ENCODE data around the gene BRD1.
"Not testable (repeated sequence)": the region's sequence is repeated elsewhere in the genome, so short reads cannot be mapped to it uniquely, and the experiment has no call there.

BRD1 gene

DNA sequence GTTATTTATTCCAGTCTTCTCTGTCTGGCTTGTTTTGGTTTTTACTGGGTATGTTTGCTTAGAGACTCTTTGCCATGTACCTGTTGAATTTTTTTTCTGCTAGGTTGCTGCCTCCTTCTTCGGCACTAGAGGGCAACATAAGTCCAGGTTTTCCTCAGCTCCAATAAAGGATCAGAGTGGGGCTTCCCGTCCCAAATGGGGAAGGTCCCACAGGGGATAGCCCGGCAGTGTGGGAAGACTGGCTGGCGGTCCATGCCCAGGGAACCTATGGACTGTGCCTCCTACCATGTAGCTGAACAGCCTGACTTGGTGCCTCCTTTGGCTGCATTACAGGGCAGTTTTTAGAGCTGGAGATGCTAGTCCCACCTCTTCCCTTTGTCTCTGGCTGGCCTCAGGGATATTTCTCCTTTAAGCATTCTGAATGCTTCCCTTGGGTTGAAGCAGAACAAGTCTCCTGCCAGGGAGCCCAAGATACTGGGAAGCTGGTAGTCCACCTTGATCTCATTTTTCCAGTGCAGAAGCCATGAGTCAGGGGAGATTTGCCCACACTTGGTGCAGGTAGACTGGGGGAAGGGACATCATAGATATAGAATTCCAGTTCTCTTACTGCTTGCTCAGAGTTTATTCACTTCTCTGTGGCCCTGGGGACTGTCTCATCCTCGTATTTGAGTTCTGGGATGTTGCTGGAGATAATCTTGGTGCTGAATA is 60.2 kb downstream of the BRD1 start:
- Histone ChIP-seq H3K4me3 (ENCODE audit: low read length) (no peak overlapping the region), H3K27me3 (ENCODE audit: insufficient read depth, low read length) (no peaks in the 10 kb centered on the region), H3K4me1 (ENCODE audit: insufficient read depth, low read length) (no peaks in the 10 kb centered on the region), H3K36me3 (ENCODE audit: insufficient read depth, low read depth, low read length) (peaks cover 2% of the 10 kb centered on the region; the same call in 1 of the 2 replicates), H3K9ac (ENCODE audit: low read depth, low read length) (no peak overlapping the region), H3K27ac (ENCODE audit: low read length) (no peak overlapping the region), H3K9me3 (ENCODE audit: insufficient read depth, low read depth, low read length) (0 out of 2 replicates have a peak, but pooled peaks cover 2% of the 10 kb centered on the region)

DNA sequence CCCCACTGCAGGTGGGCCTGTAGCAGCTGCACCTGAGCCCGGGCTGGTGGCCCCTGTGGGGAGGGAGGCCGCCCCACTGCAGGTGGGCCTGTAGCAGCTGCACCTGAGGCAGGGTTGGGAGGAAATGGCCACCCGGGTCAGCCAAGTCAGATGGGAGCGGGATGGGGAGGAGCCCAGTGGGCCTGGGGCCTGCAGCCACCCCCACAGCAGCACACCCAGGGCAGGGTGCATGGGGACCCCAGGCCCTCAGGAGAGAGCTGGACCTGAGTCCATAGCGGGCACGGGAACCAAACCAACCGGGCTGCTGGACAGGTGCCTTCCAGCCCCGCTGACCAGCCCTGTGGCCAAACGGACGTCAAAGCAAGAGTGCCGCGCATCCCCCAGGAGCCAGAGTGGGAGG is 61.7 kb downstream of the BRD1 start:
- H3K27me3 ChIP-seq (ENCODE audit: insufficient read depth, low read length), result no peaks in the 10 kb centered on the region
- H3K9ac ChIP-seq (ENCODE audit: low read depth, low read length), result no peak overlapping the region
- no peak overlapping the region for H3K27ac ChIP-seq (ENCODE audit: low read length)
- no peaks in the 10 kb centered on the region for H3K4me1 ChIP-seq (ENCODE audit: insufficient read depth, low read length)
- H3K36me3 ChIP-seq (ENCODE audit: insufficient read depth, low read depth, low read length), result no peaks in the 10 kb centered on the region
- H3K4me3 ChIP-seq (ENCODE audit: low read length), result no peak overlapping the region
- 0 out of 2 replicates have a peak, but pooled peaks cover 2% of the 10 kb centered on the region for H3K9me3 ChIP-seq (ENCODE audit: insufficient read depth, low read depth, low read length)

DNA sequence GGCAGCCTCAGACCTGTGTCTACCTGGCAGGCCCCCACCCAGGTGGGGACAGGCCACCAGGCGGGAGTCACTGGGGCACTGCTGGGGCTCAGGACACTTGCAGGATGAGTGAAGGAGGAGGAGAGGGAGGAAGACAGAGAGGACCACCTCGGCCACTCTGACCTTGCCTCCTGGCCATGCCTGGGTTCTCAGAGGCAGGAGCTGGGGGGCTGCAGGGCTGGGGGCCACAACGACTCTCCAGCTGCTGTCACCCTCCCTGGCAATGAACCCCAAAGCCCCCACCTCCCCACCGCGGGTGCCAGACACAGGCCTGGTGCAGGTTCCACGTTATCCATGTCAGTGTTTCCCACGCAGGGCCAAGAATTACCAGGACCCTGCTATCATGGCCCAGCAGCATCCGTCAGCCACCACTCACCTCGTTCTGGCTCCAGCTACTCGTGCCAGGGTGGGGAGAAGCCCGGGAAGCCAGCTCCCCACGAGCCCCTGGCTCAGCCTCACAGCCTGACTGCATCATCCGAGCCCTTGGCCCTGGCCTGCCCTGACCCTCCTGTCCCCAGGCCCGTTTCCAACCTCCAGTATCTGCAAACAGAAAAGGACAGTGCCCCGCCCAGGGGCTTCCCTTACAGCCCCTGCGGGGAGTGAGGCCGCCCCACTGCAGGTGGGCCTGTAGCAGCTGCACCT is 62.4 kb downstream of the BRD1 start:
- Histone ChIP-seq H3K4me1 (ENCODE audit: insufficient read depth, low read length) (no peaks in the 10 kb centered on the region), H3K4me3 (ENCODE audit: low read length) (no peak overlapping the region), H3K36me3 (ENCODE audit: insufficient read depth, low read depth, low read length) (no peaks in the 10 kb centered on the region), H3K27ac (ENCODE audit: low read length) (no peak overlapping the region), H3K9me3 (ENCODE audit: insufficient read depth, low read depth, low read length) (0 out of 2 replicates have a peak, but pooled peaks cover 2% of the 10 kb centered on the region), H3K9ac (ENCODE audit: low read depth, low read length) (no peak overlapping the region), H3K27me3 (ENCODE audit: insufficient read depth, low read length) (no peaks in the 10 kb centered on the region)

DNA sequence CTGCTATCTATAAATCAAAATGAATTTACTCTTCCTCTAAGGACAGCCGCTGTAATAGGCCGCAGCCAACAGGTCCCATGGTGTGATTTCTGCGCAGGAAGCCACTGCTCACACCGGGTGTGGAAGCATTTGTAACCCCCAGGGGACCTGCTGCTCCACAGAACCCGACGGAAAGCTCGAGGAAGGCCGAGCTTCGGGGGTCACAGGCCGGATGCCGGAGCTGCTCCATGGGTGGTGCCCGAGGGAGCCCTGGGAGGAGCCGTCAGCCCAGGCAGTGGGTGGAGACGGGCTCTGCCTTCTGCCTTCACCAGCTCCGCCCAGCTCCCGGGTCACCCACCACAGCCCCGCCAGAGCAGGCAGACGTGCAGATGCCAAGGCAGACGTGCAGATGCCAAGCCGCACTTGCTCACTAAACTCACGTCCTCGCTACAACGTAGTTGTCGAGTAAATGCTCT is 63.5 kb downstream of the BRD1 start:
- H3K36me3 ChIP-seq (ENCODE audit: insufficient read depth, low read depth, low read length), result no peaks in the 10 kb centered on the region
- H3K4me3 ChIP-seq (ENCODE audit: low read length), result no peak overlapping the region

DNA sequence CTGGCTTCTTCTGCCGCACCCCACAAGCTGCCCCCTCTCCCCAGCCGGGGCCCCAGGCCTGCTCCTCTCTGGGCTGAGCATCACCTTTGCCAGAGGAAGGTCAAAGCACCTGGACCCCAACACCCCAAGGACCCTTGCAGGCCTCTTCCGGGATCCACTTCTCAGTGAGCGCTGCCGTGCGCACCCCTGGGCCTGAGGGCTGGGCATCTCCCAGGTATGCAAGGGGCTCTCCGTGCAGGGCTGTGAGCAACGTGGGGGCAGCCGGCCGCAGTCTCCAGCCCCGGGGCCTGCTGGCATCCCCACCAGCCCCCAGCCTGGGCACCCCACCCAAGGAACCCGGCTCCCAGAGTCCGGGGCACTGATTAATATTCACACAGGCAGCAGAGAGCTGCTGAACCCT is 64.0 kb downstream of the BRD1 start:
- Histone ChIP-seq H3K36me3 (ENCODE audit: insufficient read depth, low read depth, low read length) (no peaks in the 10 kb centered on the region), H3K9ac (ENCODE audit: low read depth, low read length) (no peak overlapping the region), H3K27ac (ENCODE audit: low read length) (no peak overlapping the region)

More for the DNA sequence above, 63.5 kb downstream of the BRD1 start:
- Histone ChIP-seq H3K27me3 (ENCODE audit: insufficient read depth, low read length) (no peaks in the 10 kb centered on the region), H3K9ac (ENCODE audit: low read depth, low read length) (no peak overlapping the region), H3K9me3 (ENCODE audit: insufficient read depth, low read depth, low read length) (0 out of 2 replicates have a peak, but pooled peaks cover 2% of the 10 kb centered on the region), H3K27ac (ENCODE audit: low read length) (no peak overlapping the region), H3K4me1 (ENCODE audit: insufficient read depth, low read length) (no peaks in the 10 kb centered on the region)

DNA sequence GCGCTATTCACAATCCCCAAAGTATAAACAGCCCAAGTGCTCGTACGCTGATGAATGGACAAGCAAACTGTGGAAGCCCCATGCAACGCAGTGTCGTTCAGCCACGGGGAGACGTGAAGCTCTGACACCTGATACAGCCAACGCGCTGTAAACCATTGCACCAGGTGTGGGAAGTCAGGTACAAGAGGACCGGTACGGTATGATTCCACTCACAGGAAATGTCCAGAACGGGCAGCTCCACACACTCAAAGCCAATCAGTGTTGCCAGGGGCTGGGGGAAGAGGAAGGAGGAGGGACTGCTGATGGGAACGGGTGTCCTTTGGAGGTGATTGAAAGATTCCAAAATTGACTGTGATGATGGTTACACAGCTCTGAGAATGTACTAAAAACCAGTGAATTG is 64.5 kb downstream of the BRD1 start:
- no peaks in the 10 kb centered on the region for H3K36me3 ChIP-seq (ENCODE audit: insufficient read depth, low read depth, low read length)
- no peaks in the 10 kb centered on the region for H3K27me3 ChIP-seq (ENCODE audit: insufficient read depth, low read length)
- no peak overlapping the region for H3K4me3 ChIP-seq (ENCODE audit: low read length)
- no peak overlapping the region for H3K27ac ChIP-seq (ENCODE audit: low read length)
- 0 out of 2 replicates have a peak, but pooled peaks cover 2% of the 10 kb centered on the region for H3K9me3 ChIP-seq (ENCODE audit: insufficient read depth, low read depth, low read length)
- H3K9ac ChIP-seq (ENCODE audit: low read depth, low read length), result no peak overlapping the region
- no peaks in the 10 kb centered on the region for H3K4me1 ChIP-seq (ENCODE audit: insufficient read depth, low read length)

More for the DNA sequence above, 64.0 kb downstream of the BRD1 start:
- Histone ChIP-seq H3K4me1 (ENCODE audit: insufficient read depth, low read length) (no peaks in the 10 kb centered on the region), H3K27me3 (ENCODE audit: insufficient read depth, low read length) (no peaks in the 10 kb centered on the region), H3K4me3 (ENCODE audit: low read length) (no peak overlapping the region), H3K9me3 (ENCODE audit: insufficient read depth, low read depth, low read length) (0 out of 2 replicates have a peak, but pooled peaks cover 2% of the 10 kb centered on the region)

DNA sequence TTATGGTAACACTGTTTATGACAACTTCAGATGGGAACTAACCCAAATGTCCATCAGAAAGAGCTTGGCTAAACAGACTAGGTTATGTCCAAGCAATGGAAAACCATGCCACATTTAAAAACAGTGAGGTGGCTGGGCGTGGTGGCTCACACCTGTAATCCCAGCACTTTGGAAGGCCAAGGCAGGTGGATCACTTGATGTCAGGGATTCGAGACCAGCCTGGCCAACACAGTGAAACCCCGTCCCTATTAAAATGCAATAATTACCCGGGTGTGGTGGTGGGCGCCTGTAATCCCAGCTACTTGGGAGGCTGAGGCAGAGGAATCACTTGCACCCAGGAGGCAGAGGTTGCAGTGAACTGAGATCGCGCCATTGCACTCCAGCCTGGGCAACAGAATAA is 65.1 kb downstream of the BRD1 start:
- H3K4me1 ChIP-seq (ENCODE audit: insufficient read depth, low read length); H3K27ac ChIP-seq (ENCODE audit: low read length); H3K9me3 ChIP-seq (ENCODE audit: insufficient read depth, low read depth, low read length); H3K4me3 ChIP-seq (ENCODE audit: low read length); H3K27me3 ChIP-seq (ENCODE audit: insufficient read depth, low read length); H3K36me3 ChIP-seq (ENCODE audit: insufficient read depth, low read depth, low read length); H3K9ac ChIP-seq (ENCODE audit: low read depth, low read length): not testable (repeated sequence)

DNA sequence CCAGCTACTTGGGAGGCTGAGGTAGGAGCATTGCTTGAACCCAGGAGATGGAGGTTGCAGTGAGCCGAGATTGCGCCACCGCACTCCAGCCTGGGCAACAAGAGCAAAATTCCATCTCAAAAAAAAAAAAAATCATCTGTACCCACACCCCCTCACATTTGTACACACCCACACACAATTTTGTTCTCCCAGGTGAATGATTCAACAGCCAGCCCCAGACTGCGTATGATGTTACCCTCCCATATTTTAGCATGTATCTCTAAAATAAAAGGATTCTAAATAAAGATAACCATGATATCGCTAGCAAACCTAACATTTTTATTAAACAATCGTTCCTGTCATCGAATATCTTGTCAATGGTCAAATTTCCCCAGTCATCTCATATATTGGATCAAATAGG is 65.8 kb downstream of the BRD1 start:
- Histone ChIP-seq H3K4me1 (ENCODE audit: insufficient read depth, low read length) (no peaks in the 10 kb centered on the region), H3K27ac (ENCODE audit: low read length) (no peak overlapping the region), H3K27me3 (ENCODE audit: insufficient read depth, low read length) (no peaks in the 10 kb centered on the region), H3K9me3 (ENCODE audit: insufficient read depth, low read depth, low read length) (no peaks in the 10 kb centered on the region), H3K4me3 (ENCODE audit: low read length) (no peak overlapping the region), H3K36me3 (ENCODE audit: insufficient read depth, low read depth, low read length) (no peaks in the 10 kb centered on the region), H3K9ac (ENCODE audit: low read depth, low read length) (no peak overlapping the region)

DNA sequence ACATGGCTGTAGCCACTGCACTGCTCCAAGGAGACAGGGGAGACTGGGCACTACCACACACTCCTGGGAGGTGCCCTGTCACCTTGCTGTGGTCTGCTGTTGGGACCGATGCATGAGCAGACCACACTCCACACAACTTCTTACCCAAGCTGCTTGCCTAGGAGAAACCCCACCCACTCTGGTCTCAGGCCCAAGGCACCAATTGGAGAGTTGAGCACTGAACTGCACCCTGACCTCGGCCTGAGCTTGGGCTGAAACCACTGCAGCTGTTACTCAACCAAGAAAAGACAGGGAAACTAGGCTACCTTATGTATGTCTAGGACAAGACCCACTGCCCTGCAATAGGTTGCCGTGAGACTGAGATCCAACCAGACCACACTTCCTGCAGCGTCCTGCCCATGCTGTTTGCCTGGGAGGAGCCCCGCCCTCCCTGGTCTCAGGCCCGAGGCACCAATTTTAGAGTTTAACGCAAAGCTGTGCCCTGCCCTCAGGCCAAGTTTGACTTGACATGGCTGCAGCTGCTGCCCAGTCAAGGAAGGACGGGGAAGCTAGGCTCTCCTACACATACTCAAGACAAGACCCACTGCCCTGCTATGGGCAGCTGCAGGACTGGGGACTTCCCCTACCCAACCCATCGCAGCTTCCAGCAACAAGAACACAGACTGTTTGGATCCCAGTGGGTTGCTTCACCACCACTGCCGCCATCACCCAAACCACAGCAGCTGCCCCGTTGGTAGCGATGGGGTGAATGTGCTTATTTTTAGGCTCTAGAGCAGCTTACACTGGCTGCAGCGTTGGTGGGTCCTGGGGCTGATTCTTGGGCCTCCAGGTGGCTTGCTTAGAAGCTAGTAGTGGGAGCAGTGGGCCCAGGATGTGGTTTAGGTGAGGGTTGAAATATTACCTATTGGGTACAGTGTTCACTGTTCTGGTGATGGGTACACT is 66.8 kb downstream of the BRD1 start:
- H3K9ac ChIP-seq (ENCODE audit: low read depth, low read length), result no peak overlapping the region
- H3K4me3 ChIP-seq (ENCODE audit: low read length), result no peak overlapping the region
- H3K9me3 ChIP-seq (ENCODE audit: insufficient read depth, low read depth, low read length), result no peaks in the 10 kb centered on the region
- H3K36me3 ChIP-seq (ENCODE audit: insufficient read depth, low read depth, low read length), result no peaks in the 10 kb centered on the region
- no peaks in the 10 kb centered on the region for H3K27me3 ChIP-seq (ENCODE audit: insufficient read depth, low read length)
- no peaks in the 10 kb centered on the region for H3K4me1 ChIP-seq (ENCODE audit: insufficient read depth, low read length)
- H3K27ac ChIP-seq (ENCODE audit: low read length), result no peak overlapping the region

DNA sequence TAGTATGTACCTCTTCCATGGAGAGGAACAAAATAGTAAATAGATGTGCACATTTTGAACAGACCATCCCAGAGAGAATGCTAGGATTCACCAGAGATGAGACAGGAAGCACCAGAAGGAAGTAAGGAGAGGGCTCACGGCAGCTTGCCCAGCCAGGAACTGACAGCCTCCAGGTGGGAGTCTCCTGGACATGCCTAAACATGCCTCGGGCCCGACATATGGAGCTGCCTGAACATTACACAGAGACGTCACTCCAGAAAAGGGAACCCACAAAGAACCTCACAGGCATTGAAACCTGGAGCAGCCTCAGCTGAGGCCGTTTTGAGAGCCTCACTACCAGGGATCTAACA is 67.4 kb downstream of the BRD1 start:
- H3K9me3 ChIP-seq (ENCODE audit: insufficient read depth, low read depth, low read length), result no peaks in the 10 kb centered on the region
- no peak overlapping the region for H3K4me3 ChIP-seq (ENCODE audit: low read length)
- no peaks in the 10 kb centered on the region for H3K36me3 ChIP-seq (ENCODE audit: insufficient read depth, low read depth, low read length)
- no peak overlapping the region for H3K27ac ChIP-seq (ENCODE audit: low read length)
- H3K4me1 ChIP-seq (ENCODE audit: insufficient read depth, low read length), result no peaks in the 10 kb centered on the region
- no peaks in the 10 kb centered on the region for H3K27me3 ChIP-seq (ENCODE audit: insufficient read depth, low read length)
- H3K9ac ChIP-seq (ENCODE audit: low read depth, low read length), result no peak overlapping the region

DNA sequence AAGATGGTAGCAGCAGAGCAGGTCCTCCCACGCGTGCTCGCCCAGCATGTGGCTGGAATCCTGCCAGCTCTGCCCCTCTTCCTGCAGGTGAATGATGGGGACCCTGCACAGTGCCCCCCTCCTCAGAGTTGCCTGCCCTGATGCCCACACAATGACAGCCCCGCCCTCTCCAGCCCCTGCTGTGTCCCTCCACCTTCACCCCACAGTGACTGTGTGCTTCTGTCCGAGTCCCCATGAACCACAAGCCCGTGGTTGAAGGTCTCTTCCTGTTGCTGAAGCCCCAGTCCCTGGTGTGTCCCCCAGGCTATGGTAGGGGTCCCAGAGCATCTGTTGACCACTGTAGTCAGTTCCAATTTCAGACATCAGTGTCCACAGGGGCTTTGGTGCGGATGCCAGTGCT is 71.0 kb downstream of the BRD1 start:
- no peak overlapping the region for H3K9ac ChIP-seq (ENCODE audit: low read depth, low read length)
- no peaks in the 10 kb centered on the region for H3K4me1 ChIP-seq (ENCODE audit: insufficient read depth, low read length)
- H3K27me3 ChIP-seq (ENCODE audit: insufficient read depth, low read length), result no peaks in the 10 kb centered on the region
- H3K9me3 ChIP-seq (ENCODE audit: insufficient read depth, low read depth, low read length), result no peaks in the 10 kb centered on the region
- no peak overlapping the region for H3K4me3 ChIP-seq (ENCODE audit: low read length)
- no peak overlapping the region for H3K27ac ChIP-seq (ENCODE audit: low read length)
- no peaks in the 10 kb centered on the region for H3K36me3 ChIP-seq (ENCODE audit: insufficient read depth, low read depth, low read length)

All from iPS-20b (cell line).